Neutrophil (primary cell): ENCODE data around the gene PIEZO2.

Experiments
- H3K27ac ChIP-seq: fragments of 200-600 bp; sonication (generic); 2 replicates; pipeline ENCODE4 v1.5.1; 2016; ENCODE audit warnings: mild to moderate bottlenecking, moderate library complexity
- H3K27me3 ChIP-seq: fragments of 200-600 bp; sonication (generic); 2 replicates; pipeline ENCODE4 v1.6.0; 2016; ENCODE audit warnings: mild to moderate bottlenecking
- H3K36me3 ChIP-seq: fragments of 200-600 bp; sonication (generic); 2 replicates; pipeline ENCODE4 v1.5.1; 2017
- H3K4me1 ChIP-seq, 2 experiments: fragments of 200-600 bp in 1 of 2; sonication (generic) in 1 of 2; 1 replicate in 1 of 2; 2 replicates in 1 of 2; pipeline versions ENCODE4 v1.5.1 to v1.6.1; 2013 to 2016; ENCODE audit warnings: low read depth in 1 of 2, low read length in 1 of 2, mild to moderate bottlenecking in 1 of 2, moderate library complexity in 1 of 2; ENCODE audit not compliant: control insufficient read depth in 1 of 2, insufficient read depth in 1 of 2
- H3K4me3 ChIP-seq, 2 experiments: fragments of 200-600 bp in 1 of 2; sonication (generic) in 1 of 2; 1 replicate in 1 of 2; 2 replicates in 1 of 2; pipeline ENCODE4 v1.5.1; 2013 to 2016; ENCODE audit warnings: low read depth in 1 of 2, low read length in 1 of 2, mild to moderate bottlenecking in 1 of 2, moderate library complexity in 1 of 2
- H3K9me3 ChIP-seq: fragments of 200-600 bp; sonication (generic); 2 replicates; pipeline ENCODE4 v1.5.1; 2016
- TF ChIP-seq, protein P1 (sequence below): fragments of 200-600 bp; sonication (generic); IDR thresholded peaks from 2 replicates; pipeline ENCODE4 v1.5.1; 2016; ENCODE audit warnings: antibody characterized with exemption

The PIEZO2 gene

GRCh38 chr18:10690366-10690765 is 459.0 kb downstream of the PIEZO2 start:
- Histone ChIP-seq H3K4me3 (no peak overlapping the region), H3K36me3 (no peaks in the 10 kb centered on the region), H3K27me3 (no peaks in the 10 kb centered on the region), H3K27ac (no peak overlapping the region), H3K4me1 (no peaks in the 10 kb centered on the region), H3K9me3 (no peaks in the 10 kb centered on the region)
- TF ChIP-seq, protein P1, sequence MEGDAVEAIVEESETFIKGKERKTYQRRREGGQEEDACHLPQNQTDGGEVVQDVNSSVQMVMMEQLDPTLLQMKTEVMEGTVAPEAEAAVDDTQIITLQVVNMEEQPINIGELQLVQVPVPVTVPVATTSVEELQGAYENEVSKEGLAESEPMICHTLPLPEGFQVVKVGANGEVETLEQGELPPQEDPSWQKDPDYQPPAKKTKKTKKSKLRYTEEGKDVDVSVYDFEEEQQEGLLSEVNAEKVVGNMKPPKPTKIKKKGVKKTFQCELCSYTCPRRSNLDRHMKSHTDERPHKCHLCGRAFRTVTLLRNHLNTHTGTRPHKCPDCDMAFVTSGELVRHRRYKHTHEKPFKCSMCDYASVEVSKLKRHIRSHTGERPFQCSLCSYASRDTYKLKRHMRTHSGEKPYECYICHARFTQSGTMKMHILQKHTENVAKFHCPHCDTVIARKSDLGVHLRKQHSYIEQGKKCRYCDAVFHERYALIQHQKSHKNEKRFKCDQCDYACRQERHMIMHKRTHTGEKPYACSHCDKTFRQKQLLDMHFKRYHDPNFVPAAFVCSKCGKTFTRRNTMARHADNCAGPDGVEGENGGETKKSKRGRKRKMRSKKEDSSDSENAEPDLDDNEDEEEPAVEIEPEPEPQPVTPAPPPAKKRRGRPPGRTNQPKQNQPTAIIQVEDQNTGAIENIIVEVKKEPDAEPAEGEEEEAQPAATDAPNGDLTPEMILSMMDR, result no peak

DNA sequence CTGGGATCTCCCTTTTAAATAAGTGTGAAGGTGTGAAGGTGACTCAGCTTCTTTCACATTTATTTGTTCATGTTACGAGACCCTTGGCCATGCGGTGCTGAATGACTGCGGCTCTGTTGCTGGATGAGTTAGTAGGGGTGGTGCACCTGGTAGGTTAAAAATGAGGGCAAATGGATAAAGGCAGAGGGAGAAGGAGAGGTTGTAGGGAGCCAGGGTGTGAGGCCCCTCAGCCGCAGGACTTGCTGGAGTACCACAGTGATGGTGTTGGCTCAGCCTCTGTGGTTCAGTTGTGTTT is 459.4 kb downstream of the PIEZO2 start:
- H3K27ac ChIP-seq, result no peak overlapping the region
- no peak overlapping the region for H3K4me3 ChIP-seq
- no peaks in the 10 kb centered on the region for H3K27me3 ChIP-seq
- TF ChIP-seq, protein P1, result no peak
- H3K36me3 ChIP-seq, result no peaks in the 10 kb centered on the region
- H3K9me3 ChIP-seq, result no peaks in the 10 kb centered on the region
- H3K4me1 ChIP-seq, result no peaks in the 10 kb centered on the region

GRCh38 chr18:10689236-10690034 is 459.9 kb downstream of the PIEZO2 start:
- TF ChIP-seq, protein P1, result no peak
- Histone ChIP-seq H3K4me1 (no peaks in the 10 kb centered on the region), H3K36me3 (no peaks in the 10 kb centered on the region), H3K9me3 (no peaks in the 10 kb centered on the region), H3K4me3 (no peak overlapping the region), H3K27me3 (no peaks in the 10 kb centered on the region), H3K27ac (no peak overlapping the region)

GRCh38 chr18:10688766-10689165 is 460.6 kb downstream of the PIEZO2 start:
- TF ChIP-seq, protein P1, result no peak
- no peaks in the 10 kb centered on the region for H3K9me3 ChIP-seq
- H3K4me1 ChIP-seq, result no peaks in the 10 kb centered on the region
- no peak overlapping the region for H3K27ac ChIP-seq
- H3K4me3 ChIP-seq, result no peak overlapping the region
- no peaks in the 10 kb centered on the region for H3K36me3 ChIP-seq
- no peaks in the 10 kb centered on the region for H3K27me3 ChIP-seq

DNA sequence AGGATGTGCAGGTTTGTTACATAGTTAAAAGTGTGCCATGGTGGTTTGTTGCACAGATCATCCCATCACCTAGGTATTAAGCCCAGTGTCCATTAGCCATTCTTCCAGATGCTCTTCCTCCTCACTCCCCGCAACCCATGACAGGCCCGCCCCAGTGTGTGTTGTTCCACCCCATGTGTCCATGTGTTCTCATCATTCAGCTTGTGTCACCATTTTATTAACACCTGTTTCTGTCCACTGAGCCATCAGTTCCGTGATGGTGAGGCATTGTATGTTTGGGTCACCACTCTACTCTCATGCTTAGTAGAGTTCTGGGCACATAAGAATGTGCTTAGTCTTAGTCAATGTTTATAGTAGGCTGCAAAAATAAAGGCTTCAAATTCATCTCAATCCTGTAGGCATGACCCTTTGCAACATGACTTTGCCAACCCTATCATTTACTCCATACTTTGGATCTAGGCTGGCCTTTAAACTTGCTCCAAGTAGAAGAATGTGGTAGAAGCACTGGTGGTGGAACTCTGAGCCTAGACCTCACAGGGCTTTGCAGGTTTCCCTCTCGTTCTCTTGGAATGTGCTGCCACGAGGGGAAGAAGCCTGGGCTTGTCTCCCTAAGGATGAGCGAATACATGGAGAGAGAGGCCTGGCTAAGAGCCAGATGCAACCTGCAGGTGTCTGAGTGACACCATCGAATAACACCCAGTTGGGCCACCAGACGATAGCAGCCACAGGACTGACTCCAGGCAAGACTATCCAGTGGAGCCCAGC is 462.0 kb downstream of the PIEZO2 start:
- TF ChIP-seq, protein P1, result no peak
- Histone ChIP-seq H3K4me3 (no peak overlapping the region), H3K27ac (no peak overlapping the region), H3K9me3 (no peaks in the 10 kb centered on the region), H3K27me3 (no peaks in the 10 kb centered on the region), H3K36me3 (no peaks in the 10 kb centered on the region), H3K4me1 (no peaks in the 10 kb centered on the region)
